Measurements from ENCODE around the gene CSNK1D. TPM values are rescaled to one million over a fixed set of nuclear protein-coding genes. Genes with fewer than 3 reads are reported as not detected.

Gene CSNK1D
- total RNA-seq, 6 experiments from 2014 or later, result 116 to 128 (median 118) TPM

GRCh38 chr17:82276938-82277337, 3.4 kb upstream of the CSNK1D start:
- no peak for TF ChIP-seq CTCF (IDR thresholded peaks at IDR 0.05)
- Mint-ChIP-seq H3K4me3 (no peak overlapping the region), H3K27ac (no peak overlapping the region), H3K36me3 (ENCODE audit: low read depth) (peaks cover 7% of the 10 kb centered on the region), H3K4me1 (ENCODE audit: low read depth) (peaks cover 14% of the 10 kb centered on the region), H3K27me3 (ENCODE audit: insufficient read depth) (peaks cover 6% of the 10 kb centered on the region), H3K9me3 (no peaks in the 10 kb centered on the region)
- DNase-seq, result no peak

- Mint-ChIP-seq H3K27me3 (ENCODE audit: insufficient read depth) (peaks cover 6% of the 10 kb centered on the region), H3K36me3 (ENCODE audit: low read depth) (peaks cover 20% of the 10 kb centered on the region), H3K4me1 (ENCODE audit: low read depth) (peaks cover 20% of the 10 kb centered on the region), H3K4me3 (no peak overlapping the region), H3K9me3 (no peaks in the 10 kb centered on the region), H3K27ac (no peak overlapping the region)
- DNase-seq, result no peak
- TF ChIP-seq CTCF (IDR thresholded peaks at IDR 0.05), result no peak
Measured at GRCh38 chr17:82275326-82275725, 1.8 kb upstream of the CSNK1D start.

- H3K27ac Mint-ChIP-seq, result no peak overlapping the region; the same call in 1 of the 2 replicates
- no peaks in the 10 kb centered on the region for H3K9me3 Mint-ChIP-seq
- H3K4me1 Mint-ChIP-seq (ENCODE audit: low read depth), result peaks cover 30% of the 10 kb centered on the region
- H3K4me3 Mint-ChIP-seq, result peak overlapping the region; percentile 87
- TF ChIP-seq CTCF (IDR thresholded peaks at IDR 0.05), result no peak
- no peak for DNase-seq
- peaks cover 28% of the 10 kb centered on the region for H3K36me3 Mint-ChIP-seq (ENCODE audit: low read depth)
- peaks cover 6% of the 10 kb centered on the region for H3K27me3 Mint-ChIP-seq (ENCODE audit: insufficient read depth)
Measured at GRCh38 chr17:82274134-82275020, 877 bp upstream of the CSNK1D start.

- Mint-ChIP-seq H3K9me3 (no peaks in the 10 kb centered on the region), H3K27me3 (ENCODE audit: insufficient read depth) (peaks cover 12% of the 10 kb centered on the region), H3K4me3 (peak overlapping the region; percentile 91), H3K4me1 (ENCODE audit: low read depth) (peaks cover 46% of the 10 kb centered on the region), H3K36me3 (ENCODE audit: low read depth) (peaks cover 29% of the 10 kb centered on the region), H3K27ac (peak overlapping the region; percentile 69)
- no peak for TF ChIP-seq CTCF (IDR thresholded peaks at IDR 0.05)
- no peak for DNase-seq
Measured at GRCh38 chr17:82272495-82273326, 789 bp downstream of the CSNK1D start.

GRCh38 chr17:82271401-82271800, 2.1 kb downstream of the CSNK1D start:
- Mint-ChIP-seq H3K36me3 (ENCODE audit: low read depth) (peaks cover 31% of the 10 kb centered on the region), H3K27me3 (ENCODE audit: insufficient read depth) (peaks cover 12% of the 10 kb centered on the region), H3K4me1 (ENCODE audit: low read depth) (peaks cover 60% of the 10 kb centered on the region), H3K27ac (no peak overlapping the region), H3K4me3 (peak overlapping the region; percentile 91), H3K9me3 (no peaks in the 10 kb centered on the region)
- no peak for DNase-seq
- TF ChIP-seq CTCF (IDR thresholded peaks at IDR 0.05), result no peak

All from HFFc6 (cell line).